ENCODE results near the gene CLEC11A.

CLEC11A gene

GRCh38 chr19:50723069-50723468, at the start of gene CLEC11A:
TSS of gene CLEC11A (plus strand) at chr19:50723364. CDS start at chr19:50723526, 162 bp downstream.
- DNase-seq (ENCODE audit: low spot score) = no peak

- no peak for DNase-seq (ENCODE audit: low spot score)
Observed at GRCh38 chr19:50676625-50677197, 46.5 kb upstream of the CLEC11A start.

GRCh38 chr19:50677636-50678035, 45.5 kb upstream of the CLEC11A start:
- no peak for DNase-seq (ENCODE audit: low spot score)

GRCh38 chr19:50678323-50678722, 44.8 kb upstream of the CLEC11A start:
- no peak for DNase-seq (ENCODE audit: low spot score)

GRCh38 chr19:50679177-50680125, 43.7 kb upstream of the CLEC11A start:
- DNase-seq (ENCODE audit: low spot score) = peak; percentile 64

- no peak for DNase-seq (ENCODE audit: low spot score)
Observed at GRCh38 chr19:50686310-50687032, 36.7 kb upstream of the CLEC11A start.

GRCh38 chr19:50688766-50689165, 34.4 kb upstream of the CLEC11A start:
- no peak for DNase-seq (ENCODE audit: low spot score)

GRCh38 chr19:50690439-50690838, 32.7 kb upstream of the CLEC11A start:
- no peak for DNase-seq (ENCODE audit: low spot score)

- no peak for DNase-seq (ENCODE audit: low spot score)
Observed at GRCh38 chr19:50693064-50693975, 29.8 kb upstream of the CLEC11A start.

GRCh38 chr19:50694815-50695145, 28.4 kb upstream of the CLEC11A start:
- DNase-seq (ENCODE audit: low spot score) = no peak

GRCh38 chr19:50695251-50696093, 27.7 kb upstream of the CLEC11A start:
- DNase-seq (ENCODE audit: low spot score) = no peak

GRCh38 chr19:50696094-50696483, 27.1 kb upstream of the CLEC11A start:
- DNase-seq (ENCODE audit: low spot score) = no peak

- DNase-seq (ENCODE audit: low spot score) = no peak
Observed at GRCh38 chr19:50697414-50698124, 25.6 kb upstream of the CLEC11A start.

- DNase-seq (ENCODE audit: low spot score) = no peak
Observed at GRCh38 chr19:50701367-50701985, 21.7 kb upstream of the CLEC11A start.

GRCh38 chr19:50702158-50702870, 20.9 kb upstream of the CLEC11A start:
- no peak for DNase-seq (ENCODE audit: low spot score)

- no peak for DNase-seq (ENCODE audit: low spot score)
Observed at GRCh38 chr19:50702871-50703829, 20.0 kb upstream of the CLEC11A start.

- no peak for DNase-seq (ENCODE audit: low spot score)
Observed at GRCh38 chr19:50703915-50704796, 19.0 kb upstream of the CLEC11A start.
